H9 (cell line): ENCODE results near the gene GIMAP1. TPM values are rescaled to one million over a fixed set of nuclear protein-coding genes. Genes with fewer than 3 reads are reported as not detected.

Source experiments
- DNase-seq: peaks from one replicate; pipeline ENCODE4 v3.0.0-alpha.2; 2017
- H2AFZ ChIP-seq: one replicate; pipeline ENCODE4 v1.6.1; 2013; ENCODE audit warnings: mild to moderate bottlenecking, low read length, control low read depth, moderate library complexity
- H2AK5ac ChIP-seq: 2 replicates; pipeline ENCODE4 v1.6.1; 2013; ENCODE audit warnings: low read length, control low read depth, mixed read lengths; ENCODE audit not compliant: insufficient read length
- H2BK120ac ChIP-seq: one replicate; pipeline ENCODE4 v1.6.1; 2013; ENCODE audit warnings: low read depth, mild to moderate bottlenecking, low read length, control low read depth, inconsistent platforms; ENCODE audit not compliant: poor library complexity, severe bottlenecking
- H2BK12ac ChIP-seq: 2 replicates; pipeline ENCODE4 v1.6.1; 2013; ENCODE audit warnings: low read length, control low read depth, mixed read lengths, low read depth; ENCODE audit not compliant: insufficient read length
- H2BK15ac ChIP-seq: 2 replicates; pipeline ENCODE4 v1.6.1; 2013; ENCODE audit warnings: low read depth, low read length, control low read depth
- H2BK20ac ChIP-seq: one replicate; pipeline ENCODE4 v1.6.1; 2013; ENCODE audit warnings: low read depth, mild to moderate bottlenecking, low read length, control low read depth, inconsistent platforms; ENCODE audit not compliant: poor library complexity, severe bottlenecking
- H2BK5ac ChIP-seq: 2 replicates; pipeline ENCODE4 v1.6.1; 2013; ENCODE audit warnings: low read length, control low read depth, mixed read lengths; ENCODE audit not compliant: insufficient read length
- H3K14ac ChIP-seq: 2 replicates; pipeline ENCODE4 v1.6.1; 2013; ENCODE audit warnings: low read length, control low read depth; ENCODE audit not compliant: insufficient read depth
- H3K18ac ChIP-seq: 2 replicates; pipeline ENCODE4 v1.6.1; 2013; ENCODE audit warnings: low read depth, mild to moderate bottlenecking, mixed read lengths, low read length, control low read depth; ENCODE audit not compliant: insufficient read length
- H3K23ac ChIP-seq: 2 replicates; pipeline ENCODE4 v1.6.1; 2013; ENCODE audit warnings: low read length, control low read depth, mixed read lengths, low read depth; ENCODE audit not compliant: insufficient read length
- H3K23me2 ChIP-seq: 2 replicates; pipeline ENCODE4 v1.6.1; 2013; ENCODE audit warnings: low read depth, mild to moderate bottlenecking, mixed read lengths, low read length, control low read depth; ENCODE audit not compliant: insufficient read length, poor library complexity, severe bottlenecking
- H3K27ac ChIP-seq: 2 replicates; pipeline ENCODE4 v1.5.1; 2013; ENCODE audit warnings: low read length, control low read depth, mixed read lengths, low read depth; ENCODE audit not compliant: insufficient read length
- H3K27me3 ChIP-seq: 2 replicates; pipeline ENCODE4 v1.6.1; 2013; ENCODE audit warnings: low read length, control low read depth, inconsistent platforms; ENCODE audit not compliant: insufficient read depth
- H3K4ac ChIP-seq: 2 replicates; pipeline ENCODE4 v1.6.1; 2013; ENCODE audit warnings: low read depth, mild to moderate bottlenecking, control low read depth, inconsistent platforms, low read length, moderate library complexity
- H3K4me1 ChIP-seq: 2 replicates; pipeline ENCODE4 v1.6.1; 2013; ENCODE audit warnings: low read length, control low read depth, inconsistent platforms; ENCODE audit not compliant: insufficient read depth
- H3K4me2 ChIP-seq: 2 replicates; pipeline ENCODE4 v1.6.1; 2013; ENCODE audit warnings: low read length, control low read depth, mixed read lengths; ENCODE audit not compliant: insufficient read length, insufficient read depth
- H3K56ac ChIP-seq: 2 replicates; pipeline ENCODE4 v1.6.1; 2013; ENCODE audit warnings: low read depth, mild to moderate bottlenecking, mixed read lengths, low read length, control low read depth; ENCODE audit not compliant: insufficient read length
- H3K79me1 ChIP-seq: 2 replicates; pipeline ENCODE4 v1.6.1; 2013; ENCODE audit warnings: low read depth, mild to moderate bottlenecking, moderate library complexity, low read length, control low read depth, inconsistent platforms; ENCODE audit not compliant: insufficient read depth, poor library complexity, severe bottlenecking
- H3K79me2 ChIP-seq: 2 replicates; pipeline ENCODE4 v1.6.1; 2013; ENCODE audit warnings: low read length, control low read depth, inconsistent platforms; ENCODE audit not compliant: insufficient read depth
- H3K9ac ChIP-seq: 2 replicates; pipeline ENCODE4 v1.6.1; 2013; ENCODE audit warnings: low read length, control low read depth, mixed read lengths; ENCODE audit not compliant: insufficient read length; ENCODE audit errors: extremely low read depth
- H3K9me3 ChIP-seq: one replicate; pipeline ENCODE4 v1.6.1; 2013; ENCODE audit warnings: low read depth, low read length, inconsistent platforms; ENCODE audit not compliant: control insufficient read depth
- H3T11ph ChIP-seq: one replicate; pipeline ENCODE4 v1.6.1; 2013; ENCODE audit warnings: mild to moderate bottlenecking, low read length, control low read depth, inconsistent platforms
- H4K20me1 ChIP-seq: one replicate; pipeline ENCODE4 v1.6.1; 2013; ENCODE audit not compliant: control insufficient read depth, insufficient read length, insufficient read depth
- H4K5ac ChIP-seq: 2 replicates; pipeline ENCODE4 v1.6.1; 2013; ENCODE audit warnings: low read depth, mild to moderate bottlenecking, mixed read lengths, low read length, control low read depth; ENCODE audit not compliant: insufficient read length
- H4K8ac ChIP-seq: replicated peaks from 2 replicates; pipeline ENCODE4 v1.6.1; 2013; ENCODE audit warnings: low read length, control low read depth, mixed read lengths, low read depth; ENCODE audit not compliant: insufficient read length
- H4K91ac ChIP-seq: 2 replicates; pipeline ENCODE4 v1.6.1; 2013; ENCODE audit warnings: low read depth, mild to moderate bottlenecking, moderate library complexity, mixed read lengths, low read length, control low read depth; ENCODE audit not compliant: insufficient read length
- H3K27ac Mint-ChIP-seq, 3 experiments: 2 replicates in 2 of 3; 3 replicates in 1 of 3; pipeline ENCODE4 v1.8.0; 2020 to 2021; ENCODE audit warnings: mixed read lengths in 3 of 3, mild to moderate bottlenecking in 1 of 3, moderate library complexity in 1 of 3
- H3K27me3 Mint-ChIP-seq: 2 replicates; pipeline ENCODE4 v1.8.0; 2021; ENCODE audit warnings: low read depth, mild to moderate bottlenecking, moderate library complexity, mixed read lengths
- H3K36me3 Mint-ChIP-seq, 3 experiments: 2 replicates in 2 of 3; 3 replicates in 1 of 3; pipeline ENCODE4 v1.8.0; 2020 to 2021; ENCODE audit warnings: low read depth in 3 of 3, mixed read lengths in 3 of 3; ENCODE audit not compliant: insufficient read depth in 1 of 3
- H3K4me1 Mint-ChIP-seq, 2 experiments: 2 replicates each; pipeline ENCODE4 v1.8.0; 2020; ENCODE audit warnings: mixed read lengths in 2 of 2
- H3K4me3 Mint-ChIP-seq, 2 experiments: 2 replicates in 1 of 2; 3 replicates in 1 of 2; pipeline ENCODE4 v1.8.0; 2020 to 2021; ENCODE audit warnings: mild to moderate bottlenecking in 2 of 2, mixed read lengths in 2 of 2, moderate library complexity in 1 of 2
- H3K9me3 Mint-ChIP-seq, 2 experiments: 2 replicates in 1 of 2; 3 replicates in 1 of 2; pipeline ENCODE4 v1.8.0; 2020; ENCODE audit warnings: mild to moderate bottlenecking in 2 of 2, mixed read lengths in 2 of 2, moderate library complexity in 1 of 2
- WGBS: extraction: QIAGEN DNeasy Blood & Tissue Kit; methylation state at CpG from one replicate; pipeline ENCODE4 v1.1.7; 2013; ENCODE audit warnings: missing lambda C conversion rate, low lambda C conversion rate, mixed read lengths; ENCODE audit not compliant: insufficient read length; ENCODE audit errors: extremely low coverage; 5-methylcytosine and 5-hydroxymethylcytosine counted together
- total RNA-seq: library from RNA; stranded (reverse); gene quantifications from 2 replicates; pipeline ENCODE4 v1.2.1, GENCODE V29; 2021
- TF ChIP-seq, protein P1 (sequence below): fragments of 200-600 bp; sonication (generic); conservative IDR thresholded peaks from 3 replicates; pipeline ENCODE4 v1.8.0; 2021; ENCODE audit warnings: antibody characterized with exemption, mild to moderate bottlenecking

The GIMAP1 gene
- total RNA-seq, 1 experiment from 2014 or later, result not detected

DNA sequence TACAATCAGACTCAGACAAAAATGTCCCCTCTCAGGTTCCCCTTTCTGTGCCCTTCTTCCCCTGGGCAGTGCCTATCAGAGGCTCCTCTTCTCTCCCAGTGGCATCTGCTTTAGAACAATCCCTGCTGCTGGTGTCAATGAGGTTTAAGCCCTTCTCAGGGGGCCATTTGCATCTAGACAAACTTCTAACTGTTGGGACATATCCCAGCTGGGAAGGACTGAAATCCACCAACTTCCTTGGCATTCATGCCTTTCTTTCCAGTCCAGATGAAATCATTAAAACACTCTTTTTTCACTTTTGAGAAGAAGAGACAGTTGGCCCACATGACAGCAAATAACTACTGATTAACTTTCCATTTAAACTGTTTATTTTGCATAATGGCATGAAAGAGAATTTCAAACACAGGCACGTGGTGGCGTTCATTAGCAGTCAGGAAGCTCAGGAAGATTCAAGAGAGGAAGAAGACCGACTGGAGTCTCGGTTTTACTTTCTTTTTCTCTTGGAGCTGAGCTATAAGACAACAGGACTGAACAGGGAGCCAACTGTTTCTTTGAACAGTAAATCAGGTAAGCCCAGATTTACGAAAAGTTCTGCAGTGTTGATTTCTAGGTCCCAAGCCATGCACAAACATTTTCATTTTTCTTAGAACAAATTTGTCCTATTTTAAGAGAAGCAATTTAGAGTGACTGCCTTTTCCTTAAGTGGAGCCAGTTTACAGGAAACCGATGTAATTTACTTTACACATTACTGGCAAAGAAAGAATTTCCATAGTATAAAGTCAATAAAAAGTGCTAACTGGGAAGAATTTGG lies 31.0 kb upstream of the GIMAP1 start, which contains the start of gene GIMAP2:
Gene GIMAP2 (plus strand): TSS at position 488 of the 811 bp plus-strand sequence. CDS start 1,354 bp downstream, outside the sequence.
- Mint-ChIP-seq H3K9me3 (peaks cover 7 to 11% of the 10 kb centered on the region in 2 experiments; a peak in 3 of 5 replicates), H3K27me3 (peaks cover 85% of the 10 kb centered on the region), H3K36me3 (no peaks in the 10 kb centered on the region; a peak in 1 of 7 replicates), H3K27ac (no peak within 1 kb of the TSS), H3K4me3 (no peak within 1 kb of the TSS), H3K4me1 (peaks cover 5 to 7% of the 10 kb centered on the region in 2 experiments)
- Histone ChIP-seq H2BK12ac (no peak within 1 kb of the TSS), H3K14ac (no peak within 1 kb of the TSS), H4K8ac (no peak within 1 kb of the TSS), H3K9ac (no peak within 1 kb of the TSS), H3K4ac (no peak within 1 kb of the TSS), H2BK5ac (no peak within 1 kb of the TSS), H4K20me1 (no peaks in the 10 kb centered on the region), H3K79me1 (no peaks in the 10 kb centered on the region), H3K9me3 (no peaks in the 10 kb centered on the region), H3K27me3 (no peaks in the 10 kb centered on the region; the same call in 1 of the 2 replicates), H3K18ac (no peak within 1 kb of the TSS), H3K4me1 (0 out of 2 replicates have a peak, but pooled peaks cover 1% of the 10 kb centered on the region), H3T11ph (no peak within 1 kb of the TSS), H3K4me2 (no peak within 1 kb of the TSS), H2BK120ac (no peak within 1 kb of the TSS), H3K23me2 (no peaks in the 10 kb centered on the region), H3K27ac (no peak within 1 kb of the TSS), H2AK5ac (no peak within 1 kb of the TSS), H3K79me2 (no peaks in the 10 kb centered on the region), H3K23ac (no peak within 1 kb of the TSS), H4K5ac (no peak within 1 kb of the TSS), H3K56ac (no peak within 1 kb of the TSS), H2BK15ac (no peak within 1 kb of the TSS), H2BK20ac (no peak within 1 kb of the TSS), H4K91ac (no peak within 1 kb of the TSS), H2AFZ (no peak within 1 kb of the TSS)
- no peak for DNase-seq
- WGBS, result no CpG with 5 or more reads among the region's 6 CpGs
- TF ChIP-seq, protein P1, sequence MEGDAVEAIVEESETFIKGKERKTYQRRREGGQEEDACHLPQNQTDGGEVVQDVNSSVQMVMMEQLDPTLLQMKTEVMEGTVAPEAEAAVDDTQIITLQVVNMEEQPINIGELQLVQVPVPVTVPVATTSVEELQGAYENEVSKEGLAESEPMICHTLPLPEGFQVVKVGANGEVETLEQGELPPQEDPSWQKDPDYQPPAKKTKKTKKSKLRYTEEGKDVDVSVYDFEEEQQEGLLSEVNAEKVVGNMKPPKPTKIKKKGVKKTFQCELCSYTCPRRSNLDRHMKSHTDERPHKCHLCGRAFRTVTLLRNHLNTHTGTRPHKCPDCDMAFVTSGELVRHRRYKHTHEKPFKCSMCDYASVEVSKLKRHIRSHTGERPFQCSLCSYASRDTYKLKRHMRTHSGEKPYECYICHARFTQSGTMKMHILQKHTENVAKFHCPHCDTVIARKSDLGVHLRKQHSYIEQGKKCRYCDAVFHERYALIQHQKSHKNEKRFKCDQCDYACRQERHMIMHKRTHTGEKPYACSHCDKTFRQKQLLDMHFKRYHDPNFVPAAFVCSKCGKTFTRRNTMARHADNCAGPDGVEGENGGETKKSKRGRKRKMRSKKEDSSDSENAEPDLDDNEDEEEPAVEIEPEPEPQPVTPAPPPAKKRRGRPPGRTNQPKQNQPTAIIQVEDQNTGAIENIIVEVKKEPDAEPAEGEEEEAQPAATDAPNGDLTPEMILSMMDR, result no peak
